DMS53 treated with DMSO at 0.1 percent for 48 hours (cell line): Measurements from ENCODE around the gene LINC00237.
A peak's percentile ranks its signal among the peaks of the same experiment; 100 is the strongest.

Experiments
- DNase-seq: peaks from one replicate; lab custom pipeline; 2025; ENCODE audit not compliant: unreplicated experiment; lab: John Stamatoyannopoulos, UW

The LINC00237 gene

GRCh38 chr20:21106171-21107017 lies at the start of gene LINC00237:
Gene LINC00237 (minus strand): TSS chr20:21106358.
- no peak for DNase-seq

GRCh38 chr20:21155268-21155667 lies 49.1 kb upstream of the LINC00237 start:
- DNase-seq: no peak

- DNase-seq: no peak
These were observed 48.5 kb upstream of the LINC00237 start for GRCh38 chr20:21154692-21155091.

GRCh38 chr20:21151791-21152190 lies 45.6 kb upstream of the LINC00237 start:
- no peak for DNase-seq

- no peak for DNase-seq
These were observed 43.2 kb upstream of the LINC00237 start for GRCh38 chr20:21149344-21149743.

- no peak for DNase-seq
These were observed 41.4 kb upstream of the LINC00237 start for GRCh38 chr20:21147593-21147992.

- no peak for DNase-seq
These were observed 40.1 kb upstream of the LINC00237 start for GRCh38 chr20:21146215-21146614.

- DNase-seq: no peak
These were observed 39.3 kb upstream of the LINC00237 start for GRCh38 chr20:21145424-21145823.

- no peak for DNase-seq
These were observed 37.2 kb upstream of the LINC00237 start for GRCh38 chr20:21143194-21143890.

GRCh38 chr20:21141825-21142224 lies 35.7 kb upstream of the LINC00237 start:
- no peak for DNase-seq

GRCh38 chr20:21139881-21140566 lies 33.9 kb upstream of the LINC00237 start:
- no peak for DNase-seq

GRCh38 chr20:21137078-21137477 lies 30.9 kb upstream of the LINC00237 start:
- no peak for DNase-seq

- no peak for DNase-seq
These were observed 30.0 kb upstream of the LINC00237 start for GRCh38 chr20:21136015-21136732.

GRCh38 chr20:21134883-21135493 lies 28.8 kb upstream of the LINC00237 start:
- peak; percentile 27 for DNase-seq

- DNase-seq: no peak
These were observed 27.9 kb upstream of the LINC00237 start for GRCh38 chr20:21133917-21134622.

- no peak for DNase-seq
These were observed 27.2 kb upstream of the LINC00237 start for GRCh38 chr20:21133404-21133803.

- DNase-seq: no peak
These were observed 23.7 kb upstream of the LINC00237 start for GRCh38 chr20:21129861-21130260.

- DNase-seq: no peak
These were observed 21.2 kb upstream of the LINC00237 start for GRCh38 chr20:21127201-21127981.

GRCh38 chr20:21126581-21126870 lies 20.4 kb upstream of the LINC00237 start:
- DNase-seq: no peak
